HepG2 (cell line): Measurements from ENCODE around the gene P4HTM. TPM values are rescaled to one million over a fixed set of nuclear protein-coding genes. Genes with fewer than 3 reads are reported as not detected.
A peak's percentile ranks its signal among the peaks of the same experiment; 100 is the strongest.

ENCODE experiments used
- AKAP8 ChIP-seq: sonication (generic); formaldehyde crosslinking; IDR thresholded peaks from 2 replicates; pipeline ENCODE4 v1.5.1; 2020; ENCODE audit warnings: mild to moderate bottlenecking, missing genetic modification reagents
- BHLHE40 ChIP-seq: IDR thresholded peaks from 2 replicates; pipeline ENCODE4 v1.6.1; 2011; ENCODE audit warnings: low read length, improper control_type of control experiment
- CBFB ChIP-seq: sonication (generic); formaldehyde crosslinking; IDR thresholded peaks from 2 replicates; pipeline ENCODE4 v1.4.0; 2020; ENCODE audit warnings: missing genetic modification reagents
- EEA1 ChIP-seq: sonication (generic); formaldehyde crosslinking; IDR thresholded peaks from 2 replicates; pipeline ENCODE4 v1.5.1; 2020; ENCODE audit warnings: mild to moderate bottlenecking, missing genetic modification reagents, borderline replicate concordance
- IRF2 ChIP-seq: IDR thresholded peaks from 2 replicates; pipeline ENCODE4 v1.6.1; 2018; ENCODE audit warnings: missing genetic modification reagents, missing compliant biosample characterization
- KLF12 ChIP-seq: sonication (generic); formaldehyde crosslinking; IDR thresholded peaks from 2 replicates; pipeline ENCODE4 v1.4.0; 2020; ENCODE audit warnings: missing genetic modification reagents, borderline replicate concordance
- MBNL3 ChIP-seq: fragments of 250-450 bp; sonication (Bioruptor Pico); conservative IDR thresholded peaks from 2 replicates; pipeline ENCODE4 v1.8.0; 2022; ENCODE audit warnings: mild to moderate bottlenecking, inconsistent platforms
- MTERF4 ChIP-seq: sonication (generic); formaldehyde crosslinking; IDR thresholded peaks from 2 replicates; pipeline ENCODE4 v1.8.0; 2023; ENCODE audit warnings: mild to moderate bottlenecking, missing genetic modification reagents
- NFE2L1 ChIP-seq: sonication (generic); formaldehyde crosslinking; IDR thresholded peaks from 2 replicates; pipeline ENCODE4 v1.4.0; 2020; ENCODE audit warnings: missing genetic modification reagents, mild to moderate bottlenecking, borderline replicate concordance
- NFKBIZ ChIP-seq: IDR thresholded peaks from 2 replicates; pipeline ENCODE4 v1.6.1; 2018; ENCODE audit warnings: missing genetic modification reagents, missing compliant biosample characterization
- NFYB ChIP-seq: sonication (generic); formaldehyde crosslinking; IDR thresholded peaks from 2 replicates; pipeline ENCODE4 v1.4.0; 2020; ENCODE audit warnings: missing genetic modification reagents
- PAX8 ChIP-seq: sonication (generic); formaldehyde crosslinking; IDR thresholded peaks from 2 replicates; pipeline ENCODE4 v1.8.0; 2022; ENCODE audit warnings: mild to moderate bottlenecking, missing genetic modification reagents, borderline replicate concordance
- POLR2A ChIP-seq, 2 experiments: IDR thresholded peaks; 2 replicates each; pipeline ENCODE4 v1.6.1; 2011; ENCODE audit warnings: low read depth in 2 of 2, low read length in 2 of 2, mild to moderate bottlenecking in 1 of 2, moderate library complexity in 1 of 2; ENCODE audit not compliant: insufficient read depth in 1 of 2
- RBM39 ChIP-seq: fragments of 200-400 bp; formaldehyde crosslinking; IDR thresholded peaks from one replicate; pipeline ENCODE4 v1.6.1; 2018; ENCODE audit warnings: antibody characterized with exemption, mild to moderate bottlenecking, low read depth, low read length; ENCODE audit not compliant: poor library complexity, severe bottlenecking
- REPIN1 ChIP-seq: sonication (generic); formaldehyde crosslinking; IDR thresholded peaks from 2 replicates; pipeline ENCODE4 v1.8.0; 2022; ENCODE audit warnings: missing genetic modification reagents, low read depth, mild to moderate bottlenecking, borderline replicate concordance
- SOX13 ChIP-seq, 3 experiments: fragments of 450-650 bp in 1 of 3; sonication (generic) in 1 of 3; formaldehyde crosslinking in 1 of 3; IDR thresholded peaks in 2 of 3; conservative IDR thresholded peaks in 1 of 3; 2 replicates each; pipeline versions ENCODE4 v1.5.0 to v1.6.1; 2016 to 2020; ENCODE audit warnings: antibody characterized with exemption in 1 of 3, mild to moderate bottlenecking in 1 of 3, missing compliant biosample characterization in 1 of 3, missing genetic modification reagents in 1 of 3, moderate library complexity in 1 of 3
- SRY ChIP-seq: sonication (generic); formaldehyde crosslinking; IDR thresholded peaks from 2 replicates; pipeline ENCODE4 v1.8.0; 2022; ENCODE audit warnings: mild to moderate bottlenecking, missing genetic modification reagents
- TARDBP ChIP-seq: sonication (generic); formaldehyde crosslinking; IDR thresholded peaks from 2 replicates; pipeline ENCODE4 v1.8.0; 2022; ENCODE audit warnings: mild to moderate bottlenecking, missing genetic modification reagents
- THAP7 ChIP-seq: sonication (generic); formaldehyde crosslinking; IDR thresholded peaks from 2 replicates; pipeline ENCODE4 v1.8.1; 2023; ENCODE audit warnings: mild to moderate bottlenecking, missing genetic modification reagents
- ZBTB25 ChIP-seq: IDR thresholded peaks from 2 replicates; pipeline ENCODE4 v1.6.1; 2018; ENCODE audit warnings: missing genetic modification reagents
- ZNF451 ChIP-seq: sonication (generic); formaldehyde crosslinking; IDR thresholded peaks from 2 replicates; pipeline ENCODE4 v1.5.0; 2020; ENCODE audit warnings: mild to moderate bottlenecking, missing genetic modification reagents
- ZNF468 ChIP-seq: sonication (generic); formaldehyde crosslinking; IDR thresholded peaks from 2 replicates; pipeline ENCODE4 v1.8.0; 2022; ENCODE audit warnings: mild to moderate bottlenecking, moderate library complexity, missing genetic modification reagents
- ZNF570 ChIP-seq: sonication (generic); formaldehyde crosslinking; IDR thresholded peaks from 2 replicates; pipeline ENCODE4 v1.4.0; 2020; ENCODE audit warnings: mild to moderate bottlenecking, missing genetic modification reagents, borderline replicate concordance
- ZNF580 ChIP-seq: IDR thresholded peaks from 2 replicates; pipeline ENCODE4 v1.6.1; 2016; ENCODE audit warnings: low read depth, borderline replicate concordance
- ZNF720 ChIP-seq: sonication (generic); formaldehyde crosslinking; IDR thresholded peaks from 2 replicates; pipeline ENCODE4 v1.4.0; 2020; ENCODE audit warnings: missing genetic modification reagents
- ZNF883 ChIP-seq: sonication (generic); formaldehyde crosslinking; IDR thresholded peaks from 2 replicates; pipeline ENCODE4 v1.5.1; 2020; ENCODE audit warnings: mild to moderate bottlenecking, missing genetic modification reagents; ENCODE audit errors: not compliant biosample characterization
- ZSCAN29 ChIP-seq: sonication (generic); formaldehyde crosslinking; conservative IDR thresholded peaks from 2 replicates; pipeline ENCODE4 v1.4.0; 2020; ENCODE audit warnings: mild to moderate bottlenecking, missing genetic modification reagents
- polyA plus RNA-seq, 8 experiments: library from polyadenylated mRNA; depleted of rRNA in 3 of 8; stranded (reverse) in 7 of 8; unstranded in 1 of 8; fragments of >200 nt; fragmentation: Illumina TruSeq in 4 of 8; extraction: Trizol in 4 of 8; gene quantifications; 2 replicates each; pipeline versions ENCODE4 v1.2.1 to v1.2.3, GENCODE V29; 2011 to 2016; ENCODE audit warnings: low read depth in 4 of 8, missing spikeins in 1 of 8, mixed read lengths in 1 of 8; ENCODE audit not compliant: insufficient read depth in 1 of 8
- total RNA-seq, 5 experiments: library from RNA; depleted of rRNA; stranded (reverse); fragments of >200 nt; fragmentation: Illumina TruSeq; extraction: Trizol; gene quantifications; 2 replicates each; pipeline ENCODE4 v1.2.3, GENCODE V29; 2016; ENCODE audit warnings: low read depth in 1 of 5

The P4HTM gene
- total and polyA plus RNA-seq, 2 of the 13 experiments (the other 11 are each of a cell fraction or from before 2014, with no cell fraction given) = 0.01 TPM; not detected in 1

- peak; percentile 91; the same call in 1 of the 2 replicates for TF ChIP-seq ZBTB25
- TF ChIP-seq ZNF883 (CRISPR knock-in tag) = peak; percentile 56
- 0 out of 2 replicates have a peak, but pooled peaks have one; percentile 66 for TF ChIP-seq IRF2 (CRISPR knock-in tag)
- TF ChIP-seq SRY = peak; percentile 82
- TF ChIP-seq TARDBP = peak; percentile 46; the same call in 1 of the 2 replicates
- TF ChIP-seq RBM39 = peak; percentile 75
- TF ChIP-seq ZNF580 = peak; percentile 85; the same call in 1 of the 2 replicates
- TF ChIP-seq ZNF451 = no peak
- TF ChIP-seq POLR2A (IDR thresholded peaks at IDR 0.05; ENCODE audit: insufficient read depth in 1 of 2, low read depth in 2 of 2, low read length in 2 of 2) = peak in 1 of 2 experiments; percentile 95; a peak in 2 of 4 replicates
- peak; percentile 71; the same call in 1 of the 2 replicates for TF ChIP-seq REPIN1 (CRISPR knock-in tag)
- TF ChIP-seq AKAP8 (CRISPR knock-in tag) = peak; percentile 81; the same call in 1 of the 2 replicates
- no peak; the same call in none of the 2 replicates for TF ChIP-seq MTERF4 (CRISPR knock-in tag)
- TF ChIP-seq EEA1 (CRISPR knock-in tag) = peak; percentile 53; the same call in 1 of the 2 replicates
- TF ChIP-seq MBNL3 = no peak
- no peak for TF ChIP-seq ZNF570 (CRISPR knock-in tag)
- no peak for TF ChIP-seq ZSCAN29 (CRISPR knock-in tag)
- peak; percentile 94 for TF ChIP-seq KLF12
- TF ChIP-seq ZNF720 = no peak
- no peak; the same call in 1 of the 2 replicates for TF ChIP-seq PAX8 (CRISPR knock-in tag)
- TF ChIP-seq CBFB (CRISPR knock-in tag) = peak; percentile 83
- TF ChIP-seq NFYB (CRISPR knock-in tag) = no peak; the same call in 1 of the 2 replicates
- peak; percentile 39; the same call in 1 of the 2 replicates for TF ChIP-seq BHLHE40
- 0 out of 2 replicates have a peak, but pooled peaks have one; percentile 52 for TF ChIP-seq NFE2L1 (CRISPR knock-in tag)
- TF ChIP-seq NFKBIZ (CRISPR knock-in tag) = no peak; the same call in 1 of the 2 replicates
- TF ChIP-seq THAP7 (CRISPR knock-in tag) = no peak
- TF ChIP-seq SOX13 (IDR thresholded peaks at IDR 0.05) = no peak
- TF ChIP-seq SOX13 (CRISPR knock-in tag; conservative IDR thresholded peaks at IDR 0.05 in 1 of 2, IDR thresholded peaks at IDR 0.05 in 1 of 2) = 0 out of 4 replicates have a peak, but pooled peaks of 1 of the 2 experiments have one; percentile 4
- no peak for TF ChIP-seq ZNF468 (CRISPR knock-in tag)
Observed at GRCh38 chr3:49021813-49022687, 32.0 kb downstream of the P4HTM start, which contains the start of gene NDUFAF3 (continued).
